HepG2 (cell line): ENCODE measurements around the gene SP5. TPM values are rescaled to one million over a fixed set of nuclear protein-coding genes. Genes with fewer than 3 reads are reported as not detected.

Source experiments
- HMG20B ChIP-seq: conservative IDR thresholded peaks from 2 replicates; pipeline ENCODE4 v1.6.1; 2016; ENCODE audit warnings: missing genetic modification reagents, missing compliant biosample characterization
- JDP2 ChIP-seq: sonication (generic); formaldehyde crosslinking; IDR thresholded peaks from 2 replicates; pipeline ENCODE4 v1.8.1; 2022; ENCODE audit warnings: missing genetic modification reagents, borderline replicate concordance
- MBD4 ChIP-seq: IDR thresholded peaks from 2 replicates; pipeline ENCODE4 v1.6.1; 2012; ENCODE audit warnings: low read length, inconsistent platforms, borderline replicate concordance
- PAWR ChIP-seq: sonication (generic); formaldehyde crosslinking; IDR thresholded peaks from 2 replicates; pipeline ENCODE4 v1.4.0; 2020; ENCODE audit warnings: missing genetic modification reagents, mild to moderate bottlenecking, borderline replicate concordance
- PCBP2 ChIP-seq: fragments of 200-400 bp; formaldehyde crosslinking; optimal IDR thresholded peaks from 2 replicates; pipeline ENCODE3; 2018; ENCODE audit warnings: low read length, low read depth; ENCODE audit not compliant: poor library complexity, severe bottlenecking
- RBM39 ChIP-seq: fragments of 200-400 bp; formaldehyde crosslinking; IDR thresholded peaks from one replicate; pipeline ENCODE4 v1.6.1; 2018; ENCODE audit warnings: antibody characterized with exemption, mild to moderate bottlenecking, low read depth, low read length; ENCODE audit not compliant: poor library complexity, severe bottlenecking
- TBP ChIP-seq: sonication (generic); formaldehyde crosslinking; IDR thresholded peaks from 2 replicates; pipeline ENCODE4 v1.5.0; 2020; ENCODE audit warnings: missing genetic modification reagents
- TEAD3 ChIP-seq: optimal IDR thresholded peaks from 2 replicates; pipeline ENCODE3; 2016; ENCODE audit warnings: borderline replicate concordance
- TMF1 ChIP-seq: sonication (generic); formaldehyde crosslinking; IDR thresholded peaks from 2 replicates; pipeline ENCODE4 v1.8.1; 2022; ENCODE audit warnings: low read depth, missing genetic modification reagents
- ZMAT3 ChIP-seq: sonication (generic); formaldehyde crosslinking; conservative IDR thresholded peaks from 2 replicates; pipeline ENCODE4 v1.7.0; 2021; ENCODE audit warnings: missing genetic modification reagents
- ZNF224 ChIP-seq: sonication (generic); formaldehyde crosslinking; IDR thresholded peaks from 2 replicates; pipeline ENCODE4 v1.5.0; 2020; ENCODE audit warnings: mild to moderate bottlenecking, missing genetic modification reagents
- ZNF296 ChIP-seq: sonication (generic); formaldehyde crosslinking; conservative IDR thresholded peaks from 2 replicates; pipeline ENCODE4 v1.5.0; 2020; ENCODE audit warnings: mild to moderate bottlenecking, missing genetic modification reagents
- ZNF430 ChIP-seq: sonication (generic); formaldehyde crosslinking; IDR thresholded peaks from 2 replicates; pipeline ENCODE4 v1.9.0; 2021; ENCODE audit warnings: mild to moderate bottlenecking, missing genetic modification reagents
- ZNF530 ChIP-seq: sonication (generic); formaldehyde crosslinking; IDR thresholded peaks from 2 replicates; pipeline ENCODE4 v1.5.0; 2020; ENCODE audit warnings: low read depth, mild to moderate bottlenecking, missing genetic modification reagents
- ZNF572 ChIP-seq: sonication (generic); formaldehyde crosslinking; IDR thresholded peaks from 2 replicates; pipeline ENCODE4 v1.5.1; 2020; ENCODE audit warnings: mild to moderate bottlenecking, missing genetic modification reagents
- ZNF709 ChIP-seq: sonication (generic); formaldehyde crosslinking; IDR thresholded peaks from 2 replicates; pipeline ENCODE4 v1.5.0; 2020; ENCODE audit warnings: mild to moderate bottlenecking, missing genetic modification reagents
- ZNF780A ChIP-seq: sonication (generic); formaldehyde crosslinking; IDR thresholded peaks from 2 replicates; pipeline ENCODE4 v1.8.0; 2022; ENCODE audit warnings: mild to moderate bottlenecking, missing genetic modification reagents, moderate library complexity
- ZNF788 ChIP-seq: sonication (generic); formaldehyde crosslinking; IDR thresholded peaks from 2 replicates; pipeline ENCODE4 v1.5.0; 2020; ENCODE audit warnings: mild to moderate bottlenecking, missing genetic modification reagents, borderline replicate concordance
- polyA plus RNA-seq, 8 experiments: library from polyadenylated mRNA; depleted of rRNA in 3 of 8; stranded (reverse) in 7 of 8; unstranded in 1 of 8; fragments of >200 nt; fragmentation: Illumina TruSeq in 4 of 8; extraction: Trizol in 4 of 8; gene quantifications; 2 replicates each; pipeline versions ENCODE4 v1.2.1 to v1.2.3, GENCODE V29; 2011 to 2016; ENCODE audit warnings: low read depth in 4 of 8, missing spikeins in 1 of 8, mixed read lengths in 1 of 8; ENCODE audit not compliant: insufficient read depth in 1 of 8
- total RNA-seq, 5 experiments: library from RNA; depleted of rRNA; stranded (reverse); fragments of >200 nt; fragmentation: Illumina TruSeq; extraction: Trizol; gene quantifications; 2 replicates each; pipeline ENCODE4 v1.2.3, GENCODE V29; 2016; ENCODE audit warnings: low read depth in 1 of 5
- TF ChIP-seq, protein P1 (sequence below): sonication (generic); formaldehyde crosslinking; IDR thresholded peaks from 2 replicates; pipeline ENCODE4 v1.5.0; 2020; ENCODE audit warnings: missing genetic modification reagents
- TF ChIP-seq, protein P2 (sequence below): sonication (generic); formaldehyde crosslinking; IDR thresholded peaks from 2 replicates; pipeline ENCODE4 v1.8.1; 2022; ENCODE audit warnings: mild to moderate bottlenecking, missing genetic modification reagents
- TF ChIP-seq, protein P3 (sequence below): sonication (generic); formaldehyde crosslinking; IDR thresholded peaks from 2 replicates; pipeline ENCODE4 v1.5.0; 2020; ENCODE audit warnings: mild to moderate bottlenecking, missing genetic modification reagents
- TF ChIP-seq, protein P4 (sequence below): sonication (generic); formaldehyde crosslinking; IDR thresholded peaks from 2 replicates; pipeline ENCODE4 v1.4.0; 2020; ENCODE audit warnings: mild to moderate bottlenecking, low read depth, missing genetic modification reagents
- TF ChIP-seq, protein P5 (sequence below): IDR thresholded peaks from 2 replicates; pipeline ENCODE4 v1.6.1; 2016; ENCODE audit warnings: mild to moderate bottlenecking

SP5 gene
- total and polyA plus RNA-seq, 2 of the 13 experiments (the other 11 are each of a cell fraction or from before 2014, with no cell fraction given) = 50.8 to 119 TPM

DNA sequence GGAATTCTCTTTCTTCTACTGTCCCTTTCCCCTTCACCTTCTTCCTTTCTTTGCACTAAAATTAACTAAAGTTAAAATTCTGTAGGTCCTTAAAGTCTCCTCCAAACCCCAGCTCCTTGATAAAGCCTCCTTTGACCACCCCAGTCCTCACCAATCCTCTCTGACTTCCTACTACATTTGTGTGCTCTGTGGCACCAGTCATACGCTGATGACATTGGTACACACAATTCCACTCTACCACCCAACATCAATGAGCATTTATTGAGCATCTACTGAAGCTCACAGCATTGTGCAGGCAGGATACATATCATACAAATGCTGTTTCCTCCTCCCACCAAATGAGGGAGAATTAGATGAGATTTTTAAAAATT lies 4.5 kb upstream of the SP5 start (continued):
- no peak for TF ChIP-seq MBD4
- no peak for TF ChIP-seq RBM39
- no peak for TF ChIP-seq ZMAT3
- TF ChIP-seq ZNF780A (CRISPR knock-in tag) = 0 out of 2 replicates have a peak, but pooled peaks have one; percentile 40
- no peak for TF ChIP-seq ZNF572 (CRISPR knock-in tag)
- TF ChIP-seq, protein P1, sequence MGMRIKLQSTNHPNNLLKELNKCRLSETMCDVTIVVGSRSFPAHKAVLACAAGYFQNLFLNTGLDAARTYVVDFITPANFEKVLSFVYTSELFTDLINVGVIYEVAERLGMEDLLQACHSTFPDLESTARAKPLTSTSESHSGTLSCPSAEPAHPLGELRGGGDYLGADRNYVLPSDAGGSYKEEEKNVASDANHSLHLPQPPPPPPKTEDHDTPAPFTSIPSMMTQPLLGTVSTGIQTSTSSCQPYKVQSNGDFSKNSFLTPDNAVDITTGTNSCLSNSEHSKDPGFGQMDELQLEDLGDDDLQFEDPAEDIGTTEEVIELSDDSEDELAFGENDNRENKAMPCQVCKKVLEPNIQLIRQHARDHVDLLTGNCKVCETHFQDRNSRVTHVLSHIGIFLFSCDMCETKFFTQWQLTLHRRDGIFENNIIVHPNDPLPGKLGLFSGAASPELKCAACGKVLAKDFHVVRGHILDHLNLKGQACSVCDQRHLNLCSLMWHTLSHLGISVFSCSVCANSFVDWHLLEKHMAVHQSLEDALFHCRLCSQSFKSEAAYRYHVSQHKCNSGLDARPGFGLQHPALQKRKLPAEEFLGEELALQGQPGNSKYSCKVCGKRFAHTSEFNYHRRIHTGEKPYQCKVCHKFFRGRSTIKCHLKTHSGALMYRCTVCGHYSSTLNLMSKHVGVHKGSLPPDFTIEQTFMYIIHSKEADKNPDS = no peak
- no peak for TF ChIP-seq ZNF709 (CRISPR knock-in tag)
- TF ChIP-seq TMF1 (CRISPR knock-in tag) = no peak
- no peak for TF ChIP-seq ZNF788
- no peak for TF ChIP-seq ZNF296 (CRISPR knock-in tag)
- no peak for TF ChIP-seq ZNF530 (CRISPR knock-in tag)
- TF ChIP-seq ZNF430 (CRISPR knock-in tag) = no peak
- TF ChIP-seq, protein P2, sequence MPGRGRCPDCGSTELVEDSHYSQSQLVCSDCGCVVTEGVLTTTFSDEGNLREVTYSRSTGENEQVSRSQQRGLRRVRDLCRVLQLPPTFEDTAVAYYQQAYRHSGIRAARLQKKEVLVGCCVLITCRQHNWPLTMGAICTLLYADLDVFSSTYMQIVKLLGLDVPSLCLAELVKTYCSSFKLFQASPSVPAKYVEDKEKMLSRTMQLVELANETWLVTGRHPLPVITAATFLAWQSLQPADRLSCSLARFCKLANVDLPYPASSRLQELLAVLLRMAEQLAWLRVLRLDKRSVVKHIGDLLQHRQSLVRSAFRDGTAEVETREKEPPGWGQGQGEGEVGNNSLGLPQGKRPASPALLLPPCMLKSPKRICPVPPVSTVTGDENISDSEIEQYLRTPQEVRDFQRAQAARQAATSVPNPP (CRISPR knock-in tag) = no peak
- no peak for TF ChIP-seq TBP (CRISPR knock-in tag)
- TF ChIP-seq TEAD3 (CRISPR knock-in tag) = no peak
- no peak for TF ChIP-seq PCBP2
- TF ChIP-seq, protein P3, sequence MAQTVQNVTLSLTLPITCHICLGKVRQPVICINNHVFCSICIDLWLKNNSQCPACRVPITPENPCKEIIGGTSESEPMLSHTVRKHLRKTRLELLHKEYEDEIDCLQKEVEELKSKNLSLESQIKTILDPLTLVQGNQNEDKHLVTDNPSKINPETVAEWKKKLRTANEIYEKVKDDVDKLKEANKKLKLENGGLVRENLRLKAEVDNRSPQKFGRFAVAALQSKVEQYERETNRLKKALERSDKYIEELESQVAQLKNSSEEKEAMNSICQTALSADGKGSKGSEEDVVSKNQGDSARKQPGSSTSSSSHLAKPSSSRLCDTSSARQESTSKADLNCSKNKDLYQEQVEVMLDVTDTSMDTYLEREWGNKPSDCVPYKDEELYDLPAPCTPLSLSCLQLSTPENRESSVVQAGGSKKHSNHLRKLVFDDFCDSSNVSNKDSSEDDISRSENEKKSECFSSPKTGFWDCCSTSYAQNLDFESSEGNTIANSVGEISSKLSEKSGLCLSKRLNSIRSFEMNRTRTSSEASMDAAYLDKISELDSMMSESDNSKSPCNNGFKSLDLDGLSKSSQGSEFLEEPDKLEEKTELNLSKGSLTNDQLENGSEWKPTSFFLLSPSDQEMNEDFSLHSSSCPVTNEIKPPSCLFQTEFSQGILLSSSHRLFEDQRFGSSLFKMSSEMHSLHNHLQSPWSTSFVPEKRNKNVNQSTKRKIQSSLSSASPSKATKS = no peak
- TF ChIP-seq PAWR (CRISPR knock-in tag) = 0 out of 2 replicates have a peak, but pooled peaks have one; percentile 56
- TF ChIP-seq, protein P4, sequence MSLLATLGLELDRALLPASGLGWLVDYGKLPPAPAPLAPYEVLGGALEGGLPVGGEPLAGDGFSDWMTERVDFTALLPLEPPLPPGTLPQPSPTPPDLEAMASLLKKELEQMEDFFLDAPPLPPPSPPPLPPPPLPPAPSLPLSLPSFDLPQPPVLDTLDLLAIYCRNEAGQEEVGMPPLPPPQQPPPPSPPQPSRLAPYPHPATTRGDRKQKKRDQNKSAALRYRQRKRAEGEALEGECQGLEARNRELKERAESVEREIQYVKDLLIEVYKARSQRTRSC (CRISPR knock-in tag) = 0 out of 2 replicates have a peak, but pooled peaks have one; percentile 39
- TF ChIP-seq ZNF224 (CRISPR knock-in tag) = no peak
- TF ChIP-seq JDP2 (CRISPR knock-in tag) = no peak
- TF ChIP-seq, protein P5, sequence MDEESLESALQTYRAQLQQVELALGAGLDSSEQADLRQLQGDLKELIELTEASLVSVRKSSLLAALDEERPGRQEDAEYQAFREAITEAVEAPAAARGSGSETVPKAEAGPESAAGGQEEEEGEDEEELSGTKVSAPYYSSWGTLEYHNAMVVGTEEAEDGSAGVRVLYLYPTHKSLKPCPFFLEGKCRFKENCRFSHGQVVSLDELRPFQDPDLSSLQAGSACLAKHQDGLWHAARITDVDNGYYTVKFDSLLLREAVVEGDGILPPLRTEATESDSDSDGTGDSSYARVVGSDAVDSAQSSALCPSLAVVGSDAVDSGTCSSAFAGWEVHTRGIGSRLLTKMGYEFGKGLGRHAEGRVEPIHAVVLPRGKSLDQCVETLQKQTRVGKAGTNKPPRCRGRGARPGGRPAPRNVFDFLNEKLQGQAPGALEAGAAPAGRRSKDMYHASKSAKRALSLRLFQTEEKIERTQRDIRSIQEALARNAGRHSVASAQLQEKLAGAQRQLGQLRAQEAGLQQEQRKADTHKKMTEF (CRISPR knock-in tag) = no peak
- TF ChIP-seq HMG20B = no peak
